HG03521 (cell line): ENCODE data around the gene LYST.

ENCODE experiments used
- ATAC-seq: cut with Tn5 transposase; IDR thresholded peaks from one replicate; pipeline ENCODE4 v1.9.1; 2021; ENCODE audit warnings: mild to moderate bottlenecking, moderate library complexity; ENCODE audit not compliant: unreplicated experiment

The LYST gene

GRCh38 chr1:235614442-235614954, 252.2 kb downstream of the LYST start:
- ATAC-seq, result no peak

GRCh38 chr1:235613602-235614001, 253.1 kb downstream of the LYST start:
- ATAC-seq, result no peak

- no peak for ATAC-seq
Observed at GRCh38 chr1:235612761-235613160, 253.9 kb downstream of the LYST start.
